Large intestine (tissue), 3 donors: ENCODE results near the gene DHRS7. TPM values are rescaled to one million over a fixed set of nuclear protein-coding genes. Genes with fewer than 3 reads are reported as not detected.
"Not testable (repeated sequence)": the region's sequence is repeated elsewhere in the genome, so short reads cannot be mapped to it uniquely, and the experiment has no call there.

ENCODE experiments used
- DNase-seq, 2 donors: peaks; one replicate each; pipeline versions ENCODE4 v3.0.0 to v3.0.0-alpha.2; 2013
- H3K27ac ChIP-seq: one replicate; pipeline ENCODE4 v1.5.1; 2013; ENCODE audit warnings: low read length
- H3K27me3 ChIP-seq: 2 replicates; pipeline ENCODE4 v1.6.1; 2013; ENCODE audit warnings: low read length; ENCODE audit not compliant: control insufficient read depth, insufficient read depth
- H3K36me3 ChIP-seq: 2 replicates; pipeline ENCODE4 v1.6.1; 2013; ENCODE audit warnings: low read length; ENCODE audit not compliant: control insufficient read depth, insufficient read depth
- H3K4me1 ChIP-seq: one replicate; pipeline ENCODE4 v1.6.1; 2013; ENCODE audit warnings: low read length; ENCODE audit not compliant: control insufficient read depth, insufficient read depth
- H3K4me3 ChIP-seq: one replicate; pipeline ENCODE4 v1.5.1; 2013; ENCODE audit warnings: low read length
- H3K9me3 ChIP-seq: one replicate; pipeline ENCODE4 v1.6.1; 2013; ENCODE audit warnings: mild to moderate bottlenecking, low read depth, low read length, moderate library complexity; ENCODE audit not compliant: control insufficient read depth
- WGBS: methylation state at CpG from one replicate; pipeline ENCODE4 v1.1.5; 2013; ENCODE audit warnings: low lambda C conversion rate; ENCODE audit not compliant: insufficient coverage; 5-methylcytosine and 5-hydroxymethylcytosine counted together
- polyA plus RNA-seq: library from polyadenylated mRNA; unstranded; fragments of 120-200 nt; gene quantifications from one replicate; pipeline ENCODE4 v1.2.1, GENCODE V29; 2013

DHRS7 gene
- polyA plus RNA-seq, 1 donor, result 281 TPM

DNA sequence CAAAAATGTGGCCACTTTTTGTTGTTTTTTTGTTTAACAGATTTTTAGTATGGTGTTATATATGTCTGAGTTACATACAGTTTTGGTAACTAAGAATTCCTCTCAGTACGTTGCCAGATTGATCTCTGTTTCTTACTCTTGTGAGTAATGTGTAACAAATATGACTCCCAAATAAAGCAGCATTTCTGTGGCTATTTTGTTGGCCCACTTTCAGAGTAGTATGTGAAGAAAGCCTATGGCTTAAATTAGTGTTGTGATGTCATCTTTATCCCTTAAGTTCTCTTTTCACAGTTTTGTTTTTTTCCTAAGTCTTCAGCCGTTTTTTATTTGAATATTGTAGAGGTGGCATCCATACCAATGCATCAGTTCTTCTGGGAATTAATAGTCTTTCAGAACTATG lies 62.8 kb downstream of the DHRS7 start:
- Histone ChIP-seq H3K27ac (no peak overlapping the region), H3K27me3 (no peaks in the 10 kb centered on the region), H3K4me3 (no peak overlapping the region), H3K4me1 (no peaks in the 10 kb centered on the region), H3K9me3 (no peaks in the 10 kb centered on the region), H3K36me3 (peaks cover 7% of the 10 kb centered on the region)
- 86% methylated on average over 1 of the region's 2 CpGs for WGBS
- DNase-seq, result no peak

DNA sequence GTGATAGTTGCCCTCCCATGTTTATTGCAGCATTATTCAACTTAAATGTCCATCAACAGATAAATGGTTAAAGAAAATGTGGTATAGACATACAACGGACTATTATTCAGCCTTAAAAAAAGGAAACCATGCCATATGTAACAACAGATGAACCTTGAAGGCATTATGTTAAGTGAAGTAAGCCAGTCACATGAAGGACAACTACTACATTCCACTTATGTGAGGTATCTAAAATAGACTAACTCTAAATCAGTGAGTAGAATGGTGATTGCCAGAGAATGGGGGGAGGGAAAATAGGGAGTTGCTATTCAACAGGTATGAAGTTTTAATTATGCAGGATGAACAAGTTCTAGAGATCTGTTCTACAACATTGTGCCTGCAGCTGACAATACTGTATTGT lies 63.4 kb downstream of the DHRS7 start:
- DNase-seq, result no peak
- Histone ChIP-seq H3K4me1 (no peaks in the 10 kb centered on the region), H3K9me3 (no peaks in the 10 kb centered on the region), H3K4me3 (no peak overlapping the region), H3K36me3 (peaks cover 7% of the 10 kb centered on the region), H3K27me3 (no peaks in the 10 kb centered on the region), H3K27ac (no peak overlapping the region)
- WGBS, result no CpG with 5 or more reads among the region's 1 CpG

DNA sequence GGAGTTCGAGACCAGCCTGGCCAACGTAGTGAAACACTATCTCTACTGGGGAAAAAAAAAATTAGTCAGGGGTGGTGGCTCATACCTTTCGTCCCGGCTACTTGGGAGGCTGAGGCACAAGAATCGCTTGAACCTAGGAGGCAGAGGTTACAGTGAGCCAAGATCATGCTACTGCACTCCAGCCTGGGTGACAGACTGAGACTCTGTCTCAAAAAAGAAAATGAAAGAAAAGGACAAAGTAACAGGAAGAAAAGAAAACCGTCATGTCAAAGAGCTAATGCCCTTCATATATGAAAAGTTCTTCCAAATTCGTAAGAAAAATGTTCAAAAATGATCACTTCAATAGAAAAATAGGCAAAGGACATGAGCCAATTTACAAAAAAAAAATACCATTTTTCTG lies 65.3 kb downstream of the DHRS7 start:
- H3K4me1 ChIP-seq, H3K27me3 ChIP-seq, DNase-seq, H3K36me3 ChIP-seq, H3K4me3 ChIP-seq, H3K27ac ChIP-seq, H3K9me3 ChIP-seq: not testable (repeated sequence)
- 86% methylated on average over 2 of the region's 7 CpGs for WGBS

DNA sequence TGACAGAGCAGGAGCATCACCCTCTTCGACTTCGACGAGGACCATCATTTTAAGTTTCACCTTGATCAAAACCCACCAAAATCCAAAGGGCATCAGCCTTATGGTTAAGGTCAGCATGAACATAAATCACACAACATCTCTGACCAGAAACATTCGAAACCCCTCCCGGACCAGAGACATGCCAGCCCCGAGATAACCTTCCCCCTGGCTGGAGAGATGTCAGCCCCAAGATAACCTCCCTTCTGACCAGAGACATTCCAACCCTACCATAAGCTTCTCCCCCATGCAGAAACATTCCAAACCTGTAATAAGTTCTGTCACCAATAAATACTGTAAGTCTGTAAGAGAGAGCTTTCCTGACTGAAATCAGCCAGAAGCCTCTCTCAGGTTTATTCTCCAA lies 67.2 kb downstream of the DHRS7 start:
- WGBS, result 100% methylated on average over 1 of the region's 6 CpGs
- Histone ChIP-seq H3K27ac (no peak overlapping the region), H3K27me3 (no peaks in the 10 kb centered on the region), H3K36me3 (peaks cover 7% of the 10 kb centered on the region), H3K4me3 (no peak overlapping the region), H3K9me3 (no peaks in the 10 kb centered on the region), H3K4me1 (peaks cover 19% of the 10 kb centered on the region)
- DNase-seq, result no peak

DNA sequence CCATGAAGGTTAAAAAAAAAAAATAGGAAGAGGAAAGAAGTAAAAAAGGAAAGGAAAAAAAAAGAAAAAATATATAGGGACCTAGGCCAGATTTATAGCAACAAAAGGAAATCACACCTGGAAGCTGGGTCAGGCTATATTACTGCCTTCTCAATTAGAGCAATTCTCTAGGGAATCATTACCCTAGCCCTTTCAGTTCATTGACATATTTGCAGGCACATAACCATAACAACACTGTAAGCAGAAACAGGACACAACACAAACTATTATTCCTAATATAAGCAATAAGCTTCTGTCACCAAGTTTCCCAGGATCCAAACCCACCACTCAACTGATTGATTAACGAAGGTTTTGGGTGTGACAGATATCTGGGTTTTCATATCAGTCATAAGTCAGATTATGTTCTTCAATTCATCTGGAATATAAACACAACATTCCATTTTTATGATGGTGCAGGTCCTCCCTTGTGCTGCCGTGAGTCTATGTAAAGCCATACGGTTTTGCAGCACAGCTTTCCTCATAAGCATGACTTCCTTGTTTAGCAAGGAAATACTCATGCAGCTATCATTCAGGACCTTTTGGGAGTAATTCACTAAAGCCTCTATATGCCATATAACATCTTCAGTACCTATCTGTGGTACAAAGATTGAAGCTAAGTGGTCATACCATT lies 69.3 kb downstream of the DHRS7 start:
- no peaks in the 10 kb centered on the region for H3K27me3 ChIP-seq
- H3K27ac ChIP-seq, result no peak overlapping the region
- DNase-seq, result peak in 1 of 2 donors; percentile 36
- peaks cover 20% of the 10 kb centered on the region for H3K4me1 ChIP-seq
- H3K36me3 ChIP-seq, result peaks cover 7% of the 10 kb centered on the region
- no peak overlapping the region for H3K4me3 ChIP-seq
- H3K9me3 ChIP-seq, result no peaks in the 10 kb centered on the region
- no CpG with 5 or more reads among the region's 3 CpGs for WGBS

GRCh38 chr14:60095231-60095630 lies 70.0 kb downstream of the DHRS7 start:
- Histone ChIP-seq H3K36me3 (peaks cover 7% of the 10 kb centered on the region), H3K4me1 (peaks cover 20% of the 10 kb centered on the region), H3K27me3 (no peaks in the 10 kb centered on the region), H3K9me3 (no peaks in the 10 kb centered on the region), H3K27ac (no peak overlapping the region), H3K4me3 (no peak overlapping the region)
- DNase-seq, result no peak

- no peaks in the 10 kb centered on the region for H3K27me3 ChIP-seq
- H3K4me1 ChIP-seq, result peaks cover 20% of the 10 kb centered on the region
- peaks cover 7% of the 10 kb centered on the region for H3K36me3 ChIP-seq
- H3K27ac ChIP-seq, result no peak overlapping the region
- H3K9me3 ChIP-seq, result no peaks in the 10 kb centered on the region
- WGBS, result 100% methylated on average over 1 of the region's 5 CpGs
- no peak overlapping the region for H3K4me3 ChIP-seq
- DNase-seq, result peak in 1 of 2 donors; percentile 24
Observed at GRCh38 chr14:60094306-60094897, 70.8 kb downstream of the DHRS7 start.

Other genes with a start within 250 kb of the DHRS7 start
- gene LRRC9, start 245.3 kb downstream of the DHRS7 start, polyA plus RNA-seq, result 0.13 TPM
- 48.4 TPM for gene PCNX4, start 73.5 kb downstream of the DHRS7 start, polyA plus RNA-seq
- 46.5 TPM for gene PPM1A, start 83.8 kb upstream of the DHRS7 start, polyA plus RNA-seq